Measurements from ENCODE around the gene ACP7. TPM values are rescaled to one million over a fixed set of nuclear protein-coding genes. Genes with fewer than 3 reads are reported as not detected.
"Not testable (repeated sequence)": the region's sequence is repeated elsewhere in the genome, so short reads cannot be mapped to it uniquely, and the experiment has no call there.

Gene ACP7
- total RNA-seq, 1 donor from 2014 or later: not detected

- Mint-ChIP-seq H3K9me3 (no peaks in the 10 kb centered on the region), H3K36me3 (ENCODE audit: low read depth) (no peaks in the 10 kb centered on the region), H3K4me3 (no peak overlapping the region), H3K27ac (no peak overlapping the region), H3K27me3 (no peaks in the 10 kb centered on the region), H3K4me1 (peaks cover 11% of the 10 kb centered on the region)
- no peak for DNase-seq
- intact Hi-C loops (cut with micrococcal nuclease): no loop called here
Observed at GRCh38 chr19:39137131-39137530, 53.0 kb downstream of the ACP7 start.

- Mint-ChIP-seq H3K27me3 (no peaks in the 10 kb centered on the region), H3K36me3 (ENCODE audit: low read depth) (no peaks in the 10 kb centered on the region), H3K4me3 (no peak overlapping the region), H3K4me1 (peaks cover 5% of the 10 kb centered on the region), H3K9me3 (no peaks in the 10 kb centered on the region), H3K27ac (no peak overlapping the region)
- DNase-seq: no peak
- intact Hi-C loops (cut with micrococcal nuclease): no loop called here
Observed at GRCh38 chr19:39138221-39139211, 54.3 kb downstream of the ACP7 start.

GRCh38 chr19:39139305-39139874, 55.2 kb downstream of the ACP7 start:
- Mint-ChIP-seq H3K4me1 (peaks cover 5% of the 10 kb centered on the region), H3K27me3 (no peaks in the 10 kb centered on the region), H3K9me3 (no peaks in the 10 kb centered on the region), H3K4me3 (no peak overlapping the region), H3K36me3 (ENCODE audit: low read depth) (no peaks in the 10 kb centered on the region), H3K27ac (no peak overlapping the region)
- DNase-seq: no peak
- intact Hi-C loops (cut with micrococcal nuclease): no loop called here

- no peak overlapping the region for H3K4me3 Mint-ChIP-seq
- H3K27ac Mint-ChIP-seq: no peak overlapping the region
- intact Hi-C loops (cut with micrococcal nuclease): no loop called here
- H3K4me1 Mint-ChIP-seq: peaks cover 10% of the 10 kb centered on the region
- DNase-seq: no peak
- H3K9me3 Mint-ChIP-seq: no peaks in the 10 kb centered on the region
- no peaks in the 10 kb centered on the region for H3K27me3 Mint-ChIP-seq
- H3K36me3 Mint-ChIP-seq (ENCODE audit: low read depth): no peaks in the 10 kb centered on the region
Observed at GRCh38 chr19:39139971-39140453, 55.8 kb downstream of the ACP7 start.

GRCh38 chr19:39140594-39140993, 56.4 kb downstream of the ACP7 start:
- intact Hi-C loops (cut with micrococcal nuclease): no loop called here
- Mint-ChIP-seq H3K4me3 (no peak overlapping the region), H3K4me1 (peaks cover 10% of the 10 kb centered on the region), H3K27me3 (no peaks in the 10 kb centered on the region), H3K27ac (no peak overlapping the region), H3K9me3 (no peaks in the 10 kb centered on the region), H3K36me3 (ENCODE audit: low read depth) (no peaks in the 10 kb centered on the region)
- DNase-seq: no peak

- no peaks in the 10 kb centered on the region for H3K27me3 Mint-ChIP-seq
- no peaks in the 10 kb centered on the region for H3K9me3 Mint-ChIP-seq
Observed at GRCh38 chr19:39141929-39142328, 57.8 kb downstream of the ACP7 start.

GRCh38 chr19:39142630-39143029, 58.5 kb downstream of the ACP7 start:
- H3K9me3 Mint-ChIP-seq: no peaks in the 10 kb centered on the region
- DNase-seq: no peak
- no peaks in the 10 kb centered on the region for H3K27me3 Mint-ChIP-seq
- intact Hi-C loops (cut with micrococcal nuclease): no loop called here
- no peak overlapping the region for H3K4me3 Mint-ChIP-seq
- peaks cover 8% of the 10 kb centered on the region for H3K4me1 Mint-ChIP-seq
- no peaks in the 10 kb centered on the region for H3K36me3 Mint-ChIP-seq (ENCODE audit: low read depth)
- H3K27ac Mint-ChIP-seq: no peak overlapping the region

More at GRCh38 chr19:39141929-39142328, 57.8 kb downstream of the ACP7 start:
- Mint-ChIP-seq H3K27ac (no peak overlapping the region), H3K4me1 (peaks cover 6% of the 10 kb centered on the region), H3K4me3 (no peak overlapping the region), H3K36me3 (ENCODE audit: low read depth) (no peaks in the 10 kb centered on the region)
- intact Hi-C loops (cut with micrococcal nuclease): no loop called here
- no peak for DNase-seq

- H3K4me3 Mint-ChIP-seq; H3K27me3 Mint-ChIP-seq; H3K9me3 Mint-ChIP-seq; H3K4me1 Mint-ChIP-seq; intact Hi-C loops (cut with micrococcal nuclease); H3K27ac Mint-ChIP-seq; H3K36me3 Mint-ChIP-seq (ENCODE audit: low read depth); DNase-seq: not testable (repeated sequence)
Observed at GRCh38 chr19:39143757-39144289, 59.7 kb downstream of the ACP7 start.

GRCh38 chr19:39144290-39145071, 60.3 kb downstream of the ACP7 start:
- Mint-ChIP-seq H3K9me3 (no peaks in the 10 kb centered on the region), H3K27ac (no peak overlapping the region), H3K27me3 (no peaks in the 10 kb centered on the region), H3K4me1 (peaks cover 8% of the 10 kb centered on the region), H3K36me3 (ENCODE audit: low read depth) (no peaks in the 10 kb centered on the region), H3K4me3 (no peak overlapping the region)
- intact Hi-C loops (cut with micrococcal nuclease): no loop called here
- no peak for DNase-seq

GRCh38 chr19:39145180-39145953, 61.2 kb downstream of the ACP7 start:
- intact Hi-C loops (cut with micrococcal nuclease): no loop called here
- DNase-seq: no peak
- peaks cover 8% of the 10 kb centered on the region for H3K4me1 Mint-ChIP-seq
- H3K27me3 Mint-ChIP-seq: no peaks in the 10 kb centered on the region
- no peak overlapping the region for H3K27ac Mint-ChIP-seq
- H3K4me3 Mint-ChIP-seq: no peak overlapping the region
- no peaks in the 10 kb centered on the region for H3K36me3 Mint-ChIP-seq (ENCODE audit: low read depth)
- no peaks in the 10 kb centered on the region for H3K9me3 Mint-ChIP-seq

- DNase-seq: no peak
- intact Hi-C loops (cut with micrococcal nuclease): no loop called here
- Mint-ChIP-seq H3K4me1 (peaks cover 8% of the 10 kb centered on the region), H3K36me3 (ENCODE audit: low read depth) (no peaks in the 10 kb centered on the region), H3K27ac (no peak overlapping the region), H3K27me3 (no peaks in the 10 kb centered on the region), H3K9me3 (no peaks in the 10 kb centered on the region), H3K4me3 (no peak overlapping the region)
Observed at GRCh38 chr19:39146091-39146490, 61.9 kb downstream of the ACP7 start.

GRCh38 chr19:39146686-39147450, 62.7 kb downstream of the ACP7 start:
- Mint-ChIP-seq H3K27me3 (no peaks in the 10 kb centered on the region), H3K9me3 (no peaks in the 10 kb centered on the region), H3K4me1 (peaks cover 8% of the 10 kb centered on the region), H3K27ac (no peak overlapping the region), H3K4me3 (no peak overlapping the region), H3K36me3 (ENCODE audit: low read depth) (no peaks in the 10 kb centered on the region)
- no peak for DNase-seq
- intact Hi-C loops (cut with micrococcal nuclease): no loop called here
